ENCODE measurements around the gene ELP1.

ELP1 gene

DNA sequence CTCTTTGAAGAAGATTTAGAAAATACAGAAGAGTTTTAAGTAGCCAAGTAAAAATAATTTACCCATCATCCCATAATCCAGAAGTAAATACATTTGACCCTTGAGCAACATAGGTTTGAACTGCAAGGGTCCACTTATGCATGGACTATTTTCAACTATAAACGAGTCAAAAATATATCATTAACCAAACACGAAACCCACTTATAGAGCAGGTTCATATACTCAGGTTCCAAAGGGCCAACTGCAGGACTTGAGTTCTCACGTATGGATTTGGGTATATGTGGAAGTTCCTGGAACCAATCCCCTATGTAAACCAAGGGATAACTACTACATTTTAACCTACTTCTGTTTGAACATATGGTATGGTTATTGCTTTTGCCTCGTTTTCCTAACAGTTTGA, 6.1 kb upstream of the ELP1 start:
- H4K20me1 ChIP-seq (ENCODE audit: insufficient read depth, low read length) = no peaks in the 10 kb centered on the region
- no peak overlapping the region for H3K4me2 ChIP-seq (ENCODE audit: low read length)
- TF ChIP-seq, protein P1, sequence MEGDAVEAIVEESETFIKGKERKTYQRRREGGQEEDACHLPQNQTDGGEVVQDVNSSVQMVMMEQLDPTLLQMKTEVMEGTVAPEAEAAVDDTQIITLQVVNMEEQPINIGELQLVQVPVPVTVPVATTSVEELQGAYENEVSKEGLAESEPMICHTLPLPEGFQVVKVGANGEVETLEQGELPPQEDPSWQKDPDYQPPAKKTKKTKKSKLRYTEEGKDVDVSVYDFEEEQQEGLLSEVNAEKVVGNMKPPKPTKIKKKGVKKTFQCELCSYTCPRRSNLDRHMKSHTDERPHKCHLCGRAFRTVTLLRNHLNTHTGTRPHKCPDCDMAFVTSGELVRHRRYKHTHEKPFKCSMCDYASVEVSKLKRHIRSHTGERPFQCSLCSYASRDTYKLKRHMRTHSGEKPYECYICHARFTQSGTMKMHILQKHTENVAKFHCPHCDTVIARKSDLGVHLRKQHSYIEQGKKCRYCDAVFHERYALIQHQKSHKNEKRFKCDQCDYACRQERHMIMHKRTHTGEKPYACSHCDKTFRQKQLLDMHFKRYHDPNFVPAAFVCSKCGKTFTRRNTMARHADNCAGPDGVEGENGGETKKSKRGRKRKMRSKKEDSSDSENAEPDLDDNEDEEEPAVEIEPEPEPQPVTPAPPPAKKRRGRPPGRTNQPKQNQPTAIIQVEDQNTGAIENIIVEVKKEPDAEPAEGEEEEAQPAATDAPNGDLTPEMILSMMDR (IDR thresholded peaks at IDR 0.05; ENCODE audit: low read length) = no peak
- no peak for TF ChIP-seq EZH2 (IDR thresholded peaks at IDR 0.05; ENCODE audit: borderline replicate concordance, low read length)
- H3K27ac ChIP-seq (ENCODE audit: low read depth, low read length, poor library complexity, severe bottlenecking) = no peak overlapping the region
- no peaks in the 10 kb centered on the region for H3F3A ChIP-seq (ENCODE audit: insufficient read depth, low read length)
- H3K9me3 ChIP-seq (ENCODE audit: low read length) = no peaks in the 10 kb centered on the region
- H3K27me3 ChIP-seq (ENCODE audit: insufficient read depth, low read length) = no peaks in the 10 kb centered on the region
- peaks cover 7% of the 10 kb centered on the region for H3K4me1 ChIP-seq (ENCODE audit: insufficient read depth, low read length, severe bottlenecking)
- no peak overlapping the region for H2AFZ ChIP-seq (ENCODE audit: low read length)
- H3K9me2 ChIP-seq (ENCODE audit: low read depth, low read length) = no peaks in the 10 kb centered on the region
- H3K4me3 ChIP-seq (ENCODE audit: low read depth, low read length, poor library complexity, severe bottlenecking) = no peak overlapping the region
- H3K79me2 ChIP-seq (ENCODE audit: insufficient read depth, low read length) = no peaks in the 10 kb centered on the region
- H3K9ac ChIP-seq (ENCODE audit: low read length) = no peak overlapping the region
- H3K36me3 ChIP-seq (ENCODE audit: insufficient read depth, low read length) = peaks cover 14% of the 10 kb centered on the region; the same call in 1 of the 2 replicates

DNA sequence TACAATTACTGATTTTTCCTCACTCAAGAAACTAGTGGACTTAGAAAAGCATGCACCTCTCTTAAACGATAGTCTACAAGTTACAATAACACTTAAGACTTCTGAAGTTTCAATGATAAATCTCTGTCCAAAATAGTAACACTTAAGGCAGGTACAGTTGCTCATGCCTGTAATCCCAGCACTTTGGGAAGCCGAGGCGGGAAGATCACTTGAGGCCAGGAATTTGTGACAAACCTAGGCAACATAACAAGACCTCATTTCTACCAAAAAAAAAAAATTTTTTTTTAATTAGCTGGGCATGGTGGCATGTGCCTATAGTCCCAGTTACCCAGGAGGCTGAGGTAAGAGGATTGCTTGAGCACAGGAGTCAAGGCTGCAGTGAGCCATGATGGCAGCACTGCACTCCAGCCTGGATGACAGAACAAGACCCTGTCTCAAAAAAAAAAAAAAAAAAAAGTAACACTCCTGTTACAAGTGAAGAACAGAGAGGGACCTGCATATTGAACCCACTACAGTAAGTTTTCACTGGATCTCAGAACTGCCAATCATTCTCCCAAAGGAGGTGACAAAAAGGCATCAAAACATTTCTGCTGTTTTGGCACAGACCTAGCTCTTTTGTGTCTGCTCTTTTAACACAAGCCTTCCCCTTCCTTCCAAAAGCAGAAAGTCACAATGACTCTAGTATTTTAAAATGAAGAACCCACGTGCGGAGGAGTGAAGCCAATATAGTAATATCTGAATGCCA, 3.8 kb upstream of the ELP1 start:
- Histone ChIP-seq H3K9ac (ENCODE audit: low read length) (no peak overlapping the region), H3K4me1 (ENCODE audit: insufficient read depth, low read length, severe bottlenecking) (peaks cover 18% of the 10 kb centered on the region), H3K27ac (ENCODE audit: low read depth, low read length, poor library complexity, severe bottlenecking) (no peak overlapping the region), H3K4me2 (ENCODE audit: low read length) (no peak overlapping the region), H3K27me3 (ENCODE audit: insufficient read depth, low read length) (no peaks in the 10 kb centered on the region), H3K9me2 (ENCODE audit: low read depth, low read length) (no peaks in the 10 kb centered on the region), H3K36me3 (ENCODE audit: insufficient read depth, low read length) (peaks cover 14% of the 10 kb centered on the region; the same call in 1 of the 2 replicates), H4K20me1 (ENCODE audit: insufficient read depth, low read length) (no peaks in the 10 kb centered on the region), H3F3A (ENCODE audit: insufficient read depth, low read length) (no peaks in the 10 kb centered on the region), H3K4me3 (ENCODE audit: low read depth, low read length, poor library complexity, severe bottlenecking) (no peak overlapping the region), H3K9me3 (ENCODE audit: low read length) (no peaks in the 10 kb centered on the region), H2AFZ (ENCODE audit: low read length) (no peak overlapping the region), H3K79me2 (ENCODE audit: insufficient read depth, low read length) (peaks cover 10% of the 10 kb centered on the region)
- no peak for TF ChIP-seq EZH2 (IDR thresholded peaks at IDR 0.05; ENCODE audit: borderline replicate concordance, low read length)

DNA sequence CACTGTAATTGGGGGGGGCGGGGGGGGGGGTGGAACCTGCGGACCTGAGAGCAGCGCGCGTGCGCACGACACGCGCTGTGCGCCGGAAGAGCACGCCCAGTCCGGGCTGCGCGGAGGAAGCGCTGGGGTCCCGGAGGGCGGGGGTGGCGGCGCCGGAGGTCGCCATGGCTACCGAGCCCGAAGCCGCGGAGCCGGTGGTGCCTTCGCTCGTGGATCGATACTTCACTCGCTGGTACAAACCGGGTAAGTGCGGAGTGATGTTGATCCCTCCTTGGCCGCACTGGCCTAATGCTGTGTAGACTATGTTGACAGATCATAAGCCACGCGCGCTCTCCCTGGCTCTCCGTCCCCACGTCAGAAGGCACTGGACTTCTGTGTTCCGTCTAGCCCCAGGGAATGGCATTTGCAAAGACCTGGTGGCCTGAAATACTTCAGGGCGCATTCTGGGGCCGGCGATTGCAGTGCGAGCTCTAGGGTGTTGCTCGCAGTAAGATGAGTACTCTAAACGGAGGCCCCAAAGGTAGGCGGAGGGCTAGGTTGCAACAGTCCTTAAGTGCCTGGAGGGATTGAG, 484 bp upstream of the ELP1 start, which contains the start of gene ABITRAM:
Gene ABITRAM, plus strand, starts transcription at position 78 of the 571 bp plus-strand sequence. Its CDS starts 87 bp downstream, at position 165.
- Histone ChIP-seq H3K4me3 (ENCODE audit: low read depth, low read length, poor library complexity, severe bottlenecking) (peak within 1 kb of the TSS; percentile 100), H3K79me2 (ENCODE audit: insufficient read depth, low read length) (peaks cover 12% of the 10 kb centered on the region), H3K27ac (ENCODE audit: low read depth, low read length, poor library complexity, severe bottlenecking) (peak within 1 kb of the TSS; percentile 12)

More for the DNA sequence above, 484 bp upstream of the ELP1 start, which contains the start of gene ABITRAM:
- peaks cover 22% of the 10 kb centered on the region for H3K4me1 ChIP-seq (ENCODE audit: insufficient read depth, low read length, severe bottlenecking)
- peak within 1 kb of the TSS; percentile 100 for H3K4me2 ChIP-seq (ENCODE audit: low read length)
- no peaks in the 10 kb centered on the region for H4K20me1 ChIP-seq (ENCODE audit: insufficient read depth, low read length)
- H3K36me3 ChIP-seq (ENCODE audit: insufficient read depth, low read length) = peaks cover 10% of the 10 kb centered on the region; the same call in 1 of the 2 replicates
- no peaks in the 10 kb centered on the region for H3K9me3 ChIP-seq (ENCODE audit: low read length)
- H3F3A ChIP-seq (ENCODE audit: insufficient read depth, low read length) = no peaks in the 10 kb centered on the region
- peak within 1 kb of the TSS; percentile 98 for H2AFZ ChIP-seq (ENCODE audit: low read length)
- no peak for TF ChIP-seq EZH2 (IDR thresholded peaks at IDR 0.05; ENCODE audit: borderline replicate concordance, low read length)
- TF ChIP-seq, protein P1 (IDR thresholded peaks at IDR 0.05; ENCODE audit: low read length) = no peak
- peak within 1 kb of the TSS; percentile 93 for H3K9ac ChIP-seq (ENCODE audit: low read length)
- no peaks in the 10 kb centered on the region for H3K27me3 ChIP-seq (ENCODE audit: insufficient read depth, low read length)
- H3K9me2 ChIP-seq (ENCODE audit: low read depth, low read length) = no peaks in the 10 kb centered on the region
